ENCODE results near the gene SPECC1.
"Not testable (repeated sequence)": the region's sequence is repeated elsewhere in the genome, so short reads cannot be mapped to it uniquely, and the experiment has no call there.

The SPECC1 gene

GRCh38 chr17:20010099-20010863 lies 1.1 kb downstream of the SPECC1 start:
- DNase-seq, result peak; percentile 51

GRCh38 chr17:20010936-20011335 lies 1.8 kb downstream of the SPECC1 start:
- DNase-seq, result no peak

- DNase-seq, result no peak
These were observed 2.9 kb downstream of the SPECC1 start for GRCh38 chr17:20012017-20012536.

GRCh38 chr17:20016475-20016992 lies 7.4 kb downstream of the SPECC1 start:
- DNase-seq, result not testable (repeated sequence)

- DNase-seq, result no peak
These were observed 13.5 kb downstream of the SPECC1 start for GRCh38 chr17:20022701-20023100.

GRCh38 chr17:20026960-20027359 lies 17.8 kb downstream of the SPECC1 start:
- no peak for DNase-seq

GRCh38 chr17:20028443-20028842 lies 19.3 kb downstream of the SPECC1 start:
- DNase-seq, result no peak

GRCh38 chr17:20032636-20033035 lies 23.5 kb downstream of the SPECC1 start:
- DNase-seq, result no peak

- DNase-seq, result no peak
These were observed 24.3 kb downstream of the SPECC1 start for GRCh38 chr17:20033415-20033814.

GRCh38 chr17:20035501-20035900 lies 26.3 kb downstream of the SPECC1 start:
- no peak for DNase-seq

- DNase-seq, result not testable (repeated sequence)
These were observed 28.1 kb downstream of the SPECC1 start for GRCh38 chr17:20037286-20037685.

GRCh38 chr17:20039037-20039436 lies 29.9 kb downstream of the SPECC1 start:
- no peak for DNase-seq

- DNase-seq, result no peak
These were observed 31.1 kb downstream of the SPECC1 start for GRCh38 chr17:20040216-20040615.

GRCh38 chr17:20043021-20043420 lies 33.9 kb downstream of the SPECC1 start:
- no peak for DNase-seq

GRCh38 chr17:20045476-20045875 lies 36.3 kb downstream of the SPECC1 start:
- no peak for DNase-seq

GRCh38 chr17:20046629-20047028 lies 37.5 kb downstream of the SPECC1 start:
- DNase-seq, result no peak

GRCh38 chr17:20051624-20052023 lies 42.5 kb downstream of the SPECC1 start:
- no peak for DNase-seq

GRCh38 chr17:20053361-20053964 lies 44.3 kb downstream of the SPECC1 start:
- DNase-seq, result no peak

- DNase-seq, result peak; percentile 63
These were observed 50.6 kb downstream of the SPECC1 start for GRCh38 chr17:20059728-20060188.

- no peak for DNase-seq
These were observed 54.8 kb downstream of the SPECC1 start for GRCh38 chr17:20063665-20064648.

GRCh38 chr17:20066253-20066652 lies 57.1 kb downstream of the SPECC1 start:
- DNase-seq, result no peak

GRCh38 chr17:20067711-20068110 lies 58.6 kb downstream of the SPECC1 start:
- no peak for DNase-seq

- DNase-seq, result no peak
These were observed 59.3 kb downstream of the SPECC1 start for GRCh38 chr17:20068445-20068844.
